ENCODE data around the gene CXCR6. TPM values are rescaled to one million over a fixed set of nuclear protein-coding genes. Genes with fewer than 3 reads are reported as not detected.

Gene CXCR6
- total and polyA plus RNA-seq, 2 of the 13 experiments (the other 11 are each of a cell fraction or from before 2014, with no cell fraction given): not detected

DNA sequence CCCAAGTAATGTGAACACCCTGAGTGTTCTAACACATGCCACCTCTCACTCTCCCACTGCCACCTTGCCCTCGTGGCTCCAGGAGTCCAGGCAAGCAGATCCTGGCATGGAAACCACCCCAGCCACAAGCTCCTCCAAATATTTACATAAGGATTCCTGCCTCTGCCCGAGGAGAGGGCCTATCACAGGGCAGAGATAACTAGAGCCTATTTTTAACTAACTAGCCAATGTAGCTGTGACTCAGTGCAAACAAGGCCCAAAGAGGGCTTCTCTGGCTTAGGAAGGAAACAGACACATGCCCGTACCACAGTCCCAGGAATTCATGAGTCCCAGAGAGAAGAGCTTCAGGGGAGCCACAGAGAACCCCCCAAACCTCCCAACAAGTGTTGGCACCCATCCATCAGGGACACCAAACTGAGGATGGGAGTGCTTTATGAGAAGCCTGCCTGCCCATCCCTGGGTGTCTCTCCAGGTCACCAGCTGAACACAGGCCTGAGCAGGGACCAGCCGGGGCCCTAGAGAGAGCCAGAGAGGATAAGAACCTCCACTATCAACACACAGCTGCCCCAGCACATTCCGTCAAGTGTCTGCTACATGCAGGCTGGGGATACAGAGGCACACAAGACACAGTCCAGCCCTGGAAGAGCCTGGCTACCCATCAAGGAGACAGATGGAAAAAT lies 43.2 kb downstream of the CXCR6 start (continued):
- TF ChIP-seq, protein P1, sequence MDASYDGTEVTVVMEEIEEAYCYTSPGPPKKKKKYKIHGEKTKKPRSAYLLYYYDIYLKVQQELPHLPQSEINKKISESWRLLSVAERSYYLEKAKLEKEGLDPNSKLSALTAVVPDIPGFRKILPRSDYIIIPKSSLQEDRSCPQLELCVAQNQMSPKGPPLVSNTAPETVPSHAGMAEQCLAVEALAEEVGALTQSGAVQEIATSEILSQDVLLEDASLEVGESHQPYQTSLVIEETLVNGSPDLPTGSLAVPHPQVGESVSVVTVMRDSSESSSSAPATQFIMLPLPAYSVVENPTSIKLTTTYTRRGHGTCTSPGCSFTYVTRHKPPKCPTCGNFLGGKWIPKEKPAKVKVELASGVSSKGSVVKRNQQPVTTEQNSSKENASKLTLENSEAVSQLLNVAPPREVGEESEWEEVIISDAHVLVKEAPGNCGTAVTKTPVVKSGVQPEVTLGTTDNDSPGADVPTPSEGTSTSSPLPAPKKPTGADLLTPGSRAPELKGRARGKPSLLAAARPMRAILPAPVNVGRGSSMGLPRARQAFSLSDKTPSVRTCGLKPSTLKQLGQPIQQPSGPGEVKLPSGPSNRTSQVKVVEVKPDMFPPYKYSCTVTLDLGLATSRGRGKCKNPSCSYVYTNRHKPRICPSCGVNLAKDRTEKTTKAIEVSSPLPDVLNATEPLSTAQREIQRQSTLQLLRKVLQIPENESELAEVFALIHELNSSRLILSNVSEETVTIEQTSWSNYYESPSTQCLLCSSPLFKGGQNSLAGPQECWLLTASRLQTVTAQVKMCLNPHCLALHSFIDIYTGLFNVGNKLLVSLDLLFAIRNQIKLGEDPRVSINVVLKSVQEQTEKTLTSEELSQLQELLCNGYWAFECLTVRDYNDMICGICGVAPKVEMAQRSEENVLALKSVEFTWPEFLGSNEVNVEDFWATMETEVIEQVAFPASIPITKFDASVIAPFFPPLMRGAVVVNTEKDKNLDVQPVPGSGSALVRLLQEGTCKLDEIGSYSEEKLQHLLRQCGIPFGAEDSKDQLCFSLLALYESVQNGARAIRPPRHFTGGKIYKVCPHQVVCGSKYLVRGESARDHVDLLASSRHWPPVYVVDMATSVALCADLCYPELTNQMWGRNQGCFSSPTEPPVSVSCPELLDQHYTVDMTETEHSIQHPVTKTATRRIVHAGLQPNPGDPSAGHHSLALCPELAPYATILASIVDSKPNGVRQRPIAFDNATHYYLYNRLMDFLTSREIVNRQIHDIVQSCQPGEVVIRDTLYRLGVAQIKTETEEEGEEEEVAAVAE (CRISPR knock-in tag; IDR thresholded peaks at IDR 0.05; ENCODE audit: borderline replicate concordance): peak; percentile 45; the same call in 1 of the 2 replicates
- TF ChIP-seq FOXM1 (CRISPR knock-in tag; IDR thresholded peaks at IDR 0.05): no peak
- no peak for TF ChIP-seq KAT7 (CRISPR knock-in tag; IDR thresholded peaks at IDR 0.05; ENCODE audit: borderline replicate concordance)
- TF ChIP-seq ONECUT2 (CRISPR knock-in tag; IDR thresholded peaks at IDR 0.05): no peak
- TF ChIP-seq HOXA9 (CRISPR knock-in tag; IDR thresholded peaks at IDR 0.05; ENCODE audit: borderline replicate concordance): no peak
- TF ChIP-seq, protein P2, sequence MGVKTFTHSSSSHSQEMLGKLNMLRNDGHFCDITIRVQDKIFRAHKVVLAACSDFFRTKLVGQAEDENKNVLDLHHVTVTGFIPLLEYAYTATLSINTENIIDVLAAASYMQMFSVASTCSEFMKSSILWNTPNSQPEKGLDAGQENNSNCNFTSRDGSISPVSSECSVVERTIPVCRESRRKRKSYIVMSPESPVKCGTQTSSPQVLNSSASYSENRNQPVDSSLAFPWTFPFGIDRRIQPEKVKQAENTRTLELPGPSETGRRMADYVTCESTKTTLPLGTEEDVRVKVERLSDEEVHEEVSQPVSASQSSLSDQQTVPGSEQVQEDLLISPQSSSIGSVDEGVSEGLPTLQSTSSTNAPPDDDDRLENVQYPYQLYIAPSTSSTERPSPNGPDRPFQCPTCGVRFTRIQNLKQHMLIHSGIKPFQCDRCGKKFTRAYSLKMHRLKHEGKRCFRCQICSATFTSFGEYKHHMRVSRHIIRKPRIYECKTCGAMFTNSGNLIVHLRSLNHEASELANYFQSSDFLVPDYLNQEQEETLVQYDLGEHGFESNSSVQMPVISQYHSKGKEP (CRISPR knock-in tag; IDR thresholded peaks at IDR 0.05): no peak
- TF ChIP-seq ZNF652 (CRISPR knock-in tag; IDR thresholded peaks at IDR 0.05; ENCODE audit: borderline replicate concordance, low read depth): no peak
- no peak for TF ChIP-seq ZNF841 (CRISPR knock-in tag; IDR thresholded peaks at IDR 0.05; ENCODE audit: borderline replicate concordance)
- TF ChIP-seq BHLHE40 (IDR thresholded peaks at IDR 0.05; ENCODE audit: low read length): no peak
- TF ChIP-seq HMG20A (CRISPR knock-in tag; IDR thresholded peaks at IDR 0.05; ENCODE audit: borderline replicate concordance): peak; percentile 38; the same call in 1 of the 2 replicates
- TF ChIP-seq ZNF678 (CRISPR knock-in tag; IDR thresholded peaks at IDR 0.05): no peak
- no peak for TF ChIP-seq PHF20 (CRISPR knock-in tag; IDR thresholded peaks at IDR 0.05)
- TF ChIP-seq, protein P3, sequence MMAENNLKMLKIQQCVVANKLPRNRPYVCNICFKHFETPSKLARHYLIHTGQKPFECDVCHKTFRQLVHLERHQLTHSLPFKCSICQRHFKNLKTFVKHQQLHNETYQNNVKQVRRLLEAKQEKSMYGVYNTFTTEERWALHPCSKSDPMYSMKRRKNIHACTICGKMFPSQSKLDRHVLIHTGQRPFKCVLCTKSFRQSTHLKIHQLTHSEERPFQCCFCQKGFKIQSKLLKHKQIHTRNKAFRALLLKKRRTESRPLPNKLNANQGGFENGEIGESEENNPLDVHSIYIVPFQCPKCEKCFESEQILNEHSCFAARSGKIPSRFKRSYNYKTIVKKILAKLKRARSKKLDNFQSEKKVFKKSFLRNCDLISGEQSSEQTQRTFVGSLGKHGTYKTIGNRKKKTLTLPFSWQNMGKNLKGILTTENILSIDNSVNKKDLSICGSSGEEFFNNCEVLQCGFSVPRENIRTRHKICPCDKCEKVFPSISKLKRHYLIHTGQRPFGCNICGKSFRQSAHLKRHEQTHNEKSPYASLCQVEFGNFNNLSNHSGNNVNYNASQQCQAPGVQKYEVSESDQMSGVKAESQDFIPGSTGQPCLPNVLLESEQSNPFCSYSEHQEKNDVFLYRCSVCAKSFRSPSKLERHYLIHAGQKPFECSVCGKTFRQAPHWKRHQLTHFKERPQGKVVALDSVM (CRISPR knock-in tag; IDR thresholded peaks at IDR 0.05): no peak
- TF ChIP-seq IRX3 (CRISPR knock-in tag; IDR thresholded peaks at IDR 0.05; ENCODE audit: borderline replicate concordance, low read depth): no peak
- TF ChIP-seq SRSF4 (IDR thresholded peaks at IDR 0.05; ENCODE audit: low read depth, low read length, poor library complexity, severe bottlenecking): no peak
- no peak for TF ChIP-seq SNAI1 (CRISPR knock-in tag; IDR thresholded peaks at IDR 0.05; ENCODE audit: borderline replicate concordance)
- TF ChIP-seq, protein P4, sequence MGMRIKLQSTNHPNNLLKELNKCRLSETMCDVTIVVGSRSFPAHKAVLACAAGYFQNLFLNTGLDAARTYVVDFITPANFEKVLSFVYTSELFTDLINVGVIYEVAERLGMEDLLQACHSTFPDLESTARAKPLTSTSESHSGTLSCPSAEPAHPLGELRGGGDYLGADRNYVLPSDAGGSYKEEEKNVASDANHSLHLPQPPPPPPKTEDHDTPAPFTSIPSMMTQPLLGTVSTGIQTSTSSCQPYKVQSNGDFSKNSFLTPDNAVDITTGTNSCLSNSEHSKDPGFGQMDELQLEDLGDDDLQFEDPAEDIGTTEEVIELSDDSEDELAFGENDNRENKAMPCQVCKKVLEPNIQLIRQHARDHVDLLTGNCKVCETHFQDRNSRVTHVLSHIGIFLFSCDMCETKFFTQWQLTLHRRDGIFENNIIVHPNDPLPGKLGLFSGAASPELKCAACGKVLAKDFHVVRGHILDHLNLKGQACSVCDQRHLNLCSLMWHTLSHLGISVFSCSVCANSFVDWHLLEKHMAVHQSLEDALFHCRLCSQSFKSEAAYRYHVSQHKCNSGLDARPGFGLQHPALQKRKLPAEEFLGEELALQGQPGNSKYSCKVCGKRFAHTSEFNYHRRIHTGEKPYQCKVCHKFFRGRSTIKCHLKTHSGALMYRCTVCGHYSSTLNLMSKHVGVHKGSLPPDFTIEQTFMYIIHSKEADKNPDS (CRISPR knock-in tag; IDR thresholded peaks at IDR 0.05): no peak
- no peak for TF ChIP-seq ADNP (CRISPR knock-in tag; IDR thresholded peaks at IDR 0.05)
- no peak for TF ChIP-seq ZNF251 (CRISPR knock-in tag; IDR thresholded peaks at IDR 0.05)
